OCI-LY1 (cell line): Measurements from ENCODE around the gene NFKBIL1.
A peak's percentile ranks its signal among the peaks of the same experiment; 100 is the strongest.

Source experiments
- H2AFZ ChIP-seq: fragments of 200-600 bp; sonication (generic), shearing (Covaris generic); 2 replicates; pipeline ENCODE4 v1.6.0; 2014; ENCODE audit warnings: antibody characterized with exemption, mild to moderate bottlenecking, low read length
- H3F3A ChIP-seq: fragments of 200-600 bp; sonication (generic), shearing (Covaris generic); 2 replicates; pipeline ENCODE4 v1.6.0; 2014; ENCODE audit warnings: mild to moderate bottlenecking, antibody characterized with exemption, low read length, moderate library complexity; ENCODE audit not compliant: insufficient read depth
- H3K27ac ChIP-seq: fragments of 200-600 bp; sonication (generic); 2 replicates; pipeline ENCODE4 v1.5.1; 2014; ENCODE audit warnings: low read length, mixed run types, mild to moderate bottlenecking, low read depth; ENCODE audit not compliant: poor library complexity, severe bottlenecking
- H3K27me3 ChIP-seq: fragments of 200-600 bp; sonication (generic); 2 replicates; pipeline ENCODE4 v1.6.0; 2014; ENCODE audit warnings: antibody characterized with exemption, mild to moderate bottlenecking, low read length, moderate library complexity; ENCODE audit not compliant: insufficient read depth
- H3K36me3 ChIP-seq: fragments of 200-600 bp; sonication (generic); 2 replicates; pipeline ENCODE4 v1.6.1; 2014; ENCODE audit warnings: mild to moderate bottlenecking, antibody characterized with exemption, low read length, moderate library complexity, mixed read lengths; ENCODE audit not compliant: insufficient read depth
- H3K4me1 ChIP-seq: fragments of 200-600 bp; sonication (generic); 2 replicates; pipeline ENCODE4 v1.5.1; 2014; ENCODE audit warnings: mild to moderate bottlenecking, low read length, moderate library complexity; ENCODE audit not compliant: insufficient read depth, severe bottlenecking
- H3K4me2 ChIP-seq: fragments of 200-600 bp; sonication (generic), shearing (Covaris generic); 2 replicates; pipeline ENCODE4 v1.6.1; 2014; ENCODE audit warnings: low read length
- H3K4me3 ChIP-seq: fragments of 200-600 bp; sonication (generic); 2 replicates; pipeline ENCODE4 v1.5.1; 2014; ENCODE audit warnings: low read length, low read depth, mild to moderate bottlenecking, mixed read lengths; ENCODE audit not compliant: poor library complexity, severe bottlenecking
- H3K79me2 ChIP-seq: fragments of 200-600 bp; shearing (Covaris generic); 2 replicates; pipeline ENCODE4 v1.6.1; 2016; ENCODE audit warnings: mixed run types, low read length, mixed read lengths; ENCODE audit not compliant: insufficient read depth
- H3K9ac ChIP-seq: fragments of 200-600 bp; sonication (generic), shearing (Covaris generic); 2 replicates; pipeline ENCODE4 v1.6.1; 2014; ENCODE audit warnings: mild to moderate bottlenecking, low read length, mixed read lengths
- H3K9me2 ChIP-seq: fragments of 200-600 bp; sonication (generic), shearing (Covaris generic); 2 replicates; pipeline ENCODE4 v1.6.1; 2014; ENCODE audit warnings: low read depth, mild to moderate bottlenecking, low read length, mixed read lengths
- H3K9me3 ChIP-seq: fragments of 200-600 bp; shearing (Covaris generic); 2 replicates; pipeline ENCODE4 v1.6.1; 2014; ENCODE audit warnings: low read length, mixed read lengths
- H4K20me1 ChIP-seq: fragments of 200-600 bp; sonication (generic), shearing (Covaris generic); 2 replicates; pipeline ENCODE4 v1.6.0; 2016; ENCODE audit warnings: mild to moderate bottlenecking, low read length; ENCODE audit not compliant: insufficient read depth
- CTCF ChIP-seq: fragments of 200-600 bp; sonication (generic), shearing (Covaris generic); IDR thresholded peaks from 2 replicates; pipeline ENCODE4 v1.5.1; 2017; ENCODE audit warnings: mild to moderate bottlenecking, antibody characterized with exemption, low read length, moderate library complexity, mixed read lengths
- EZH2 ChIP-seq: fragments of 200-600 bp; sonication (generic), shearing (Covaris generic); IDR thresholded peaks from 2 replicates; pipeline ENCODE4 v1.8.0; 2017; ENCODE audit warnings: borderline replicate concordance, mixed run types, mild to moderate bottlenecking, antibody characterized with exemption, low read length, moderate library complexity, mixed read lengths

The NFKBIL1 gene

GRCh38 chr6:31573239-31574105 is 26.1 kb downstream of the NFKBIL1 start:
- Histone ChIP-seq H3F3A (no peaks in the 10 kb centered on the region), H3K4me2 (no peak overlapping the region), H2AFZ (no peak overlapping the region), H3K4me1 (peaks cover 72% of the 10 kb centered on the region), H3K9me3 (no peaks in the 10 kb centered on the region), H3K27ac (no peak overlapping the region), H3K4me3 (no peak overlapping the region), H3K36me3 (no peaks in the 10 kb centered on the region), H3K9ac (no peak overlapping the region), H3K9me2 (no peaks in the 10 kb centered on the region), H3K27me3 (no peaks in the 10 kb centered on the region), H3K79me2 (no peaks in the 10 kb centered on the region), H4K20me1 (no peaks in the 10 kb centered on the region)
- TF ChIP-seq CTCF (no peak), EZH2 (no peak)

- Histone ChIP-seq H3K4me1 (peaks cover 63% of the 10 kb centered on the region), H3K27me3 (no peaks in the 10 kb centered on the region), H2AFZ (no peak overlapping the region), H3K4me3 (no peak overlapping the region), H3K4me2 (no peak overlapping the region; the same call in 1 of the 2 replicates), H3K36me3 (no peaks in the 10 kb centered on the region), H4K20me1 (no peaks in the 10 kb centered on the region), H3K27ac (no peak overlapping the region), H3K79me2 (no peaks in the 10 kb centered on the region), H3K9ac (no peak overlapping the region; the same call in 1 of the 2 replicates), H3K9me3 (no peaks in the 10 kb centered on the region), H3F3A (no peaks in the 10 kb centered on the region), H3K9me2 (no peaks in the 10 kb centered on the region)
- TF ChIP-seq EZH2 (no peak), CTCF (peak; percentile 13; the same call in 1 of the 2 replicates)
Measured at GRCh38 chr6:31574106-31575061, 27.0 kb downstream of the NFKBIL1 start.

GRCh38 chr6:31575335-31575901 is 28.0 kb downstream of the NFKBIL1 start, which contains the start of gene TNF:
TSS of gene TNF (plus strand) at chr6:31575565. CDS start at chr6:31575742, 177 bp downstream.
- Histone ChIP-seq H3K27ac (no peak within 1 kb of the TSS), H3K9ac (peak within 1 kb of the TSS; percentile 63; the same call in 1 of the 2 replicates), H3K4me1 (peaks cover 60% of the 10 kb centered on the region), H3K4me2 (peak within 1 kb of the TSS; percentile 61), H2AFZ (no peak within 1 kb of the TSS), H4K20me1 (no peaks in the 10 kb centered on the region), H3K4me3 (peak within 1 kb of the TSS; percentile 60), H3K27me3 (no peaks in the 10 kb centered on the region), H3K79me2 (no peaks in the 10 kb centered on the region), H3K36me3 (no peaks in the 10 kb centered on the region), H3K9me2 (no peaks in the 10 kb centered on the region), H3F3A (no peaks in the 10 kb centered on the region), H3K9me3 (no peaks in the 10 kb centered on the region)
- no peak for TF ChIP-seq EZH2
- TF ChIP-seq CTCF: no peak
